Dedifferentiated amniotic fluid mesenchymal stem cell (primary cell): ENCODE data around the gene KLHDC10.
"Not testable (repeated sequence)": the region's sequence is repeated elsewhere in the genome, so short reads cannot be mapped to it uniquely, and the experiment has no call there.

Experiments used
- DNase-seq: peaks from one replicate; pipeline ENCODE4 v3.0.0-alpha.2; 2016; ENCODE audit errors: extremely low spot score

KLHDC10 gene

DNA sequence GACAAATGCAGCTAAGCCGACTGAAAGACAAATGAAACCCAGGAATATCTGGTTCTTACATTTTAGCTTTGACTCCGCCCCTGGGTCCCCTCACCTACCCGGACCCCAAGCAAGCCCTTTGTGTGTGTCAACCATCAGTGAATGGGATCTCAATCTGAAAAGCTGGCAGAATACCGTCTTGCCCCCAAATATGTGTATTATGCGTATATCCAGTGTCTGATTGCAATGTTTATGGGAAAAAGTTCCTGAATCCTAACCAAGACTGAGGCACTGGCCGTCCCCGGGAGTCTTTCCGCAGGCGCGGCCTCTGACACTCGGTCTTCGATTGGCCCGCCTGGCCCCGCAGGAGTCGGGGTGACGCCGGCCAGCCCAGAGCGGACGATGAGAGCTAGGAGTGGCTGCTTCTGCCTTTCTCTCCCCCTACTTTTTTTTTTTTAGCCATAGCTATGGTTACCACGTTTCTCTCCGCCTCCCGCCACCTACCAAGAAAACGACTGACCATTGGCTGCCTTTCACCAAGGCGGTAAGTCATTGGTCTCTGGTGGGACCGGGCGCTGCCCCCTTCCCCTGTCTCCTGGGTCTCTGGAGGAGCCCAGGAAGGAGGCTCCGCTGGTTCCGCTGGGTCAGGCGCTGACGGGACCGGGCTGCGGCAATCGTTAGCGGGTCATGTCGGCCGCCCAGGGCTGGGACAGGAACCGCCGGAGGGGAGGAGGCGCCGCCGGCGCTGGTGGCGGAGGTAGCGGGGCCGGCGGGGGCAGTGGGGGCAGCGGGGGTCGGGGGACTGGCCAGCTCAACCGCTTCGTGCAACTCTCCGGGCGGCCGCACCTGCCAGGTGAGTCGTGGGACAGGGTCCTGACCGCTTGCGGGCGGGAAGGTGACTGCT is at the start of gene KLHDC10:
Gene KLHDC10, plus strand, starts transcription at position 557 of the 883 bp plus-strand sequence. Its CDS starts 110 bp downstream, at position 667.
- DNase-seq = peak; percentile 99

DNA sequence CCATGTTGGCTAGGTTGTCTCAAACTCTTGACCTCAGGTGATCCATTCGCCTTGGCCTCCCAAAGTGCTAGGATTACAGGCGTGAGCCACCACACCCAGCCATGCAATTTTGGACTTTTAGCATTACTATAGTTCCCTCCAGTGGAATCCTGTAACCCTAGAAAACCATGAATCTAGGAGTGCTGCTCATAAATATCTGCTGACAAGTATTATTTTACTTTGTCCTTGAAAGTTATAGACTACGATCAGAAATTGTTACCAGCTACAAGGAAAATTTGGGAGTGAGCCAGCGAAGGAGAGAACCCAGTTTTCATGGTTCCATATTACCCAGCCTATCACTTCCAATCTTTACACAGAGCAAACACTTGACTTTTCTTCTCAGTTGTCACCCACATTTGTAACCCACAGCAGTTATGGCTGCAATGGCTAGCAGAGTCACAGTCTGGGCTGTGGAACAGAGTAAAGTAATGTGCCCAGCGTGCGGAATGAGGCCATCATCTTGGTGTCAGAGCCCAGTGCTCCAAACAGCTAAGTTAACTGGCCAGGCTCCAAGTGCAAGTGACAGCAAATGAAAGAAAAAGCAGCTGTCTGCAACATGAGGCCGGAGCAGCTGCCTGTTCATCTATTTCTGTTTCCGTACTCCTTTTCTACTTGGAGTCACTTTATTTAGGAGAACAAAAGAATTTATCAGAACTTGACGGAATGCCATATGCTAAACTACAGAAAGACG is 49.1 kb upstream of the KLHDC10 start:
- DNase-seq = no peak

DNA sequence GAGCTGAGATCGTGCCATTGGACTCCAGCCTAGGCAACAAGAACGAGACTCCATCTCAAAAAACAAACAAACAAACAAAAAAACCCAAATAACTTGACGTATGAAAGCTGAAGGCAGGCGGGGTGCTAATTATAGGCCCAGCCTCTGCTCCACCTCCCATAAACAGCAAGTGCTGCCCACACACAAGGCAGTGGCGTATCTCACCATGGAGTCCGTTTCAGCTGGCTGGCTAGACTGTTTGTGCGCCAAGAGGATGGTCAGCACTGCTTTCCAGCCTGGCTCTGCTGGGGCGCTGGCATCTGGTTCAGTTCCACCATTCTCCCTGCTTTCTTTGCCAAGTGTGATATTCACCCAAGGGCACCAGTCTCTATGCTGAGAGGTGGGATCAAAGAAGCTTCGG is 48.2 kb upstream of the KLHDC10 start:
- no peak for DNase-seq

DNA sequence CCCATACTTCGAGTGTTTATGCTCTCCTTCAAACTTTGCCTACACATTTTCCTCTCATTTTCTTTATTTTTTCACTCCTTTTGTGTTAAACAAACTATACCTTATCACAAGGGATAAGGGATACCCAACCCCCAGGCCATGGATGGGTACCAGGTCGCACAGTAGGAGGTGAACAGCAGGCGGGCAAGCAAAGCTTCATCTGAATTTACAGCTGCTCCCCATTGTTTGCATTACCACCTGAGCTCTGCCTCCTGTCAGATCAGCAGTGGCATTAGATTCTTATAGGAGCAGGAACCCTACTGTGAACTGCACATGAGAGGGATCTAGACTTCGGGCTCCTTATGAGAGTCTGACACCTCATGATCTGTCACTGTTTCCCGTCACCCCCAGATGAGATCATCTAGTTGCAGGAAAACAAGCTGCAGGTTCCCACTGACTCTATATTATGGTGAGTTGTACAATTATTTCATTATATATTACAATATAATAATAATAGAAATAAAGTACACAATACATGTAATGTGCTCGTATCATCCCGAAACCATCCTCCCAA is 47.6 kb upstream of the KLHDC10 start:
- DNase-seq = no peak

- DNase-seq = no peak
These were observed 45.9 kb upstream of the KLHDC10 start for GRCh38 chr7:130024390-130024789.

DNA sequence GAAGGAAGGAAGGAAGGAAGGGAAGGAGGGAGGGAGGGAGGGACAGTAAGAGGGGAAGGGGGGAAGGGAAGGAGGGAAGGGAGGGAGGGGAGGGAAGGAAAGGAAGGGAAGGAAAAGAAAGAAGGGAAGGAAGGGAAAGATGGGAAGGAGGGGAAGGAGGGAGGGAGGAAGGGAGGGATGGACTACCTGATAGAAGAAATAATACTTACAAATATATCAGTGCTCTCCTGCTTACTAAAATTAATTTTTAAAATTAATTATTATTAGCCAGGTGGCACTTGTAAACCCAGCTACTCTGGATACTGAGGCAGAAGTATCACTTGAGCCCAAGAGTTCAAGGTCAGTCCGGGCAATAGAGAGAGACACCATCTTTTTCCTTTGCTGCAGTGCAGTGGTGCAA is 37.6 kb upstream of the KLHDC10 start:
- DNase-seq = no peak

DNA sequence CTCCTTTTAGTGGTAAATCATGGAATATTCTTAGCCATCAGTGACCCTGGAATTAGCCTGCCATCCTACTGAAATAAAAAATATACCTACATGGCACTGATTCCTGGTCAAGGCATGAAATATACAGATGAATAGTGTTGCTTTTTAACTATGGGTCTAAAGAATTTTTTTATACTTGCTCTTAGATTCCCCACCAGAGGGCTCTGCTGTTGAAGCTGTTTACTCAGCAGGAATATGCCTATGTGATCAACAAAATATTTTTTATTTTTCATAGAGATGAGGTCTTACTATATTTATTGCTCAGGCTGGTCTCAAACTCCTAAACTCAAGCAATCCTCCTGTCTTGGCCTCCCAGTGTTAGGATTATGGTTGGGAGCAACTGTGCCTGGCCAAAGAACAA is 32.6 kb upstream of the KLHDC10 start:
- no peak for DNase-seq

GRCh38 chr7:130040576-130040975 is 29.8 kb upstream of the KLHDC10 start:
- DNase-seq = no peak

DNA sequence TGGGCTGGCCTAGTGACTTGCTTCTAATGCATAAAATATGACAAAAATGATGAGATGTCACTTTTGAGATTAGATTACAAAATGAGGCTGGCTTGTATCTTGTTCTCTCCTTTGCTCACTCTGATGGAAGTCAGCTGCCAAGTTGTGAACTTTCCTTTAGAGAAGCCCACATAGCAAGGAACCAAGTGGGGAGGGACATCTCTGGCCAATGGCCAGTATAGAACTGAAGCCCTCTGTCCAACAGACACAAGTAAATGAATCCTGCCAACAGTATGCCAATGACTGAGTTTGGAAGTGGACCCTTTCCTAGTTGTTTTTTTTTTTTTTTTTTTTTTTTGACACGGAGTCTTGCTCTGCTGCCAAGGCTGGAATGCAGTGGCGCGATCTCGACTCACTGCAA is 22.5 kb upstream of the KLHDC10 start:
- DNase-seq = no peak

- DNase-seq = no peak
These were observed 21.4 kb upstream of the KLHDC10 start for GRCh38 chr7:130048906-130049305.

DNA sequence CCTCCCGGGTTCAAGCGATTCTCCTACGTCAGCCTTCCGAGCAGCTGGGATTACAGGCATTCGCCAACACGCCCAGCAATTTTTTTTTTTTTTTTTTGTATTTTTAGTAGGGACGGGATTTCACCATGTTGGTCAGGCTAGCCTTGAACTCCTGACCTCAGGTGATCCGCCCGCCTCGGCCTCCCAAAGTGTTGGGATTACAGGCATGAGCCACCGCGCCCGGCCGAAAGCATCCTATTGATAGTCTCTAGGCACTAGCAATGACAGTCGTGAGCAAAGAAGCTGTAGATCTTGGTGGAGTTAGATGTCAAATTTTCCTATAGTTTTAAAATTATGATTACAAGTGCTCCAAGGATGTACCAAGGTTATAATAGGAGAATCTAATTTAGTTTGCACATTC is 18.1 kb upstream of the KLHDC10 start:
- not testable (repeated sequence) for DNase-seq

DNA sequence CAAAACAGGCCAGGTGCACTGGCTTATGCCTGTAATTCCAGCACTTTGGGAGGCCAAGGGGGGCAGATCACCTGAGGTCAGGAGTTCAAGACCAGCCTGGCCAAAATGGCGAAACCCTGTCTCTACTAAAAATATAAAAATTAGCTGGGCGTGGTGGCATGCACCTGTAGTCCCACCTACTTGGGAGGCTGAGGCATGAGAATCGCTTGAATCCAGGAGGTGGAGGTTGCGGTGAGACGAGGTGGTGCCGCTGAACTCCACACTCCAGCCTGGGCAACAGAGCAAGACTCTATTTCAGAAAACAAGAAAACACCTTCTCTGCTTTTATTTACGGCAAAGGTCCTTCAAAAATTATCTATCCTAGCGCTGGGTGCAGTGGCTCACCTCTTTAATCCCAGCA is 15.1 kb upstream of the KLHDC10 start:
- not testable (repeated sequence) for DNase-seq

DNA sequence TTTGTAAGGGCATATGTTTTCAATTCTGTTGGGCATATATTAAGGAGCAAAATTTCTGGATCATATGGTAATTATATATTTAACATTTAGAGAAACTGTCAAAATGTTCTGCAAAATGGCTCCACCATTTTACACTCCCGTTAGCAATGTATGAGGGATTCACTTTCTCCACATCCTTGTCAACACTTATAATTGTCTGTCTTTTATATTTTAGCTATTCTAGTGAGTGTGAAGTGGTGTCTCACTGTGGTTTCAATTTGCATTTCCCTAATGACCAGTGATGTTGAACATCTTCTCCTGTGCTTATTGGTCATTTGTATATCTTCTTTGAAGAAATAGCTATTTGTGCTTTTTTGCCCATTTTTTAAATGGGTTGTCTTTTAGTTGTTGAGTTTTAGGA is 8.1 kb upstream of the KLHDC10 start:
- DNase-seq = no peak

GRCh38 chr7:130063036-130063435 is 7.3 kb upstream of the KLHDC10 start:
- DNase-seq = peak; percentile 27

- not testable (repeated sequence) for DNase-seq
These were observed 5.8 kb upstream of the KLHDC10 start for GRCh38 chr7:130064580-130064926.

- DNase-seq = no peak
These were observed 4.7 kb upstream of the KLHDC10 start for GRCh38 chr7:130065500-130066152.

DNA sequence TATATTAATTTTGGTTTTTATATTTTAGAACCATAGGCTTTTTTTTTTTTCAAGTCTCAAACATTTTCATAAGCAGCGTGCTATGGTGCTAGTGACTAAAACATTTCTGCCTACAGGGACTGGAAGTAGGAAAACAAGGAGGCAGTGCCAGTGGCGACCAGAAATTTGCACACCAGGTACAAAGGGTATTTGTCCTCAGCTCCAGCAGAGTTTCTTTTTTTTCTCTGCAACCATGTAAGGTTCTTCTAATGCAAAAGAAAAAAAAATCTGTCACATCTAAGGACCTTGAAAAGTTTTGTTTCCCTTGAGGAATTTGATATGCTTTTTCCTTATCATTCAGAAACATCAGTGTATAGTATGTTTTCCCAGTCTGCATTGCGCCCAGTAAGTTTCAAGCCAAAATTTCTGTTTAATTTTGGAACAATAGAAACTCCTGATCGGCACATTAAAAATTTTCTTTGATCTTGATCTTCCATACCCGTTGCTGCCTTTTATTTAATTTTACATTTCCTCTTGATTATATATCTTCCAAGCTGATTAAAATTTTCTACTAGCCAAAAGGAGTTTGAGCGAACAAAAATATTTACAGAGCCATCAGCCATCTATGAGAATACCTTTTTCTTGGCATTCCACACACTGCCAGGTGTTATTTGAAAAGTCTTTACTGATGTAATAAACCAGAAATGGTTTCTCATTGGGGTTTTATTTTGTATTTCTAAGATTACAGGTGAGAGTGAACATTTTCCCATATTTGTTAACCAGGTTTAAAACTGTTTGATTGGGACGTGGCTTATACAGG is 956 bp upstream of the KLHDC10 start:
- DNase-seq = no peak

- DNase-seq = peak; percentile 26
These were observed 708 bp downstream of the KLHDC10 start for GRCh38 chr7:130070861-130071622.

DNA sequence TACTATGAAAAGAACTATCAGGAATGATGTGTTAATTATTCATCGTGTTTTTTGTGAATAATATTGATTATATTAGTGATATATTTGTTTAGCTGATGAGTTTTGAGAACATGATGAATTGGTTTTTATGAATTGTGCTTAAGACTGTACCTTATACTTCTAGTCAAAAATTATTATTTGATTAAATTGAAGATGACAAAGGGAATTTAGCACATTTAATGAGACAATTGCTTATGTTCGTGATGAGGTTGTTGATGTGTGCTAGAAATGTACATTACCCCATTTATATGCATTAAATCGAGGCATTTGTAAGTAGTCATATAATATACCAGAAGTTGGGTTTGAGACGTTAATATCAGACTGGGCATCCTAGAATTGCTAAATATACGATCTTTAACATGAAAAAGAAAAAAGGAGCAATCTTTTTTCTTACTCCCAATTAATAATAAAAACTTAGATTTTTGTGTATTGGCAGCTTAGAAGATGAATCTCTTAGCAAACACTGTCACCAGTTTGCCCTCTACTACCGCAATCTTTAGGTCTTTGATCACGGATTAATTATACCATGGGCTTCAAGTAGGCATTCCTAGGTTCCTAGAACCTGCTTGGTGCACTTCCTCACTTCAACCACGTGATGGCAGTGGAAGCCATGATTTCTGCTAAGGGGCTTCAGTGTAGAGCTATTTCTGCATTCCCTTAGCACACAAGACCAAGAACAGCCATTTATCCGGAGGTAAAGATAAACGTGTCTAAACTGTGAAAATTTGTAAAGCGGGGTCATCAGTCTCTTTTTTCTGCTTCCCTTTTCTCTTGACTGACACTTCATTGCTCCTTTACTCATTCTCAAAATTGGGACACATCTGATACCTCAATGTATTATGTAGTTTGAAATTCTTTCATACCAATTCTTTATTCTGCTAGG is 1.6 kb downstream of the KLHDC10 start:
- peak; percentile 90 for DNase-seq
